Measurements from ENCODE around the gene PRDM16.

PRDM16 gene

DNA sequence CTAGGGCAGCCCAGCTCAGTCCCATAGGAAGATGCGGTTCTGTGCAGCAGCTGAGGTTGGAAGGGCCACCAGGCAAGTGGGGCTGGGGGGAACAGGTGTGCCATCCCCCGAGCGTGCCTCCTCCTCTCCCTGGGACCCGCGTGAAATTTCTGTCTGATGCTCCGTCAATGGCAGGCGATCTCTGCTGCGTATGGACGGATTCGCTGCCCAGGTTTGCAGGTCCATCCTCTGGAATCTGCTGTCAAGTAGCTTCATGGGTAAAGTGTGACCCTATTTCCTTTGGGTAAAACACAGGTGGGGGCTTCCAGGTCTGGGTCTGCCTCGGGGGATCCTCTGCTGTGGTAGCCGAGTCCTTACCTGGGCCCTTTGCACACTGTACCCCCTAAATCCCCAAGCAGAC, 270.9 kb downstream of the PRDM16 start:
- DNase-seq (ENCODE audit: low spot score), result no peak

DNA sequence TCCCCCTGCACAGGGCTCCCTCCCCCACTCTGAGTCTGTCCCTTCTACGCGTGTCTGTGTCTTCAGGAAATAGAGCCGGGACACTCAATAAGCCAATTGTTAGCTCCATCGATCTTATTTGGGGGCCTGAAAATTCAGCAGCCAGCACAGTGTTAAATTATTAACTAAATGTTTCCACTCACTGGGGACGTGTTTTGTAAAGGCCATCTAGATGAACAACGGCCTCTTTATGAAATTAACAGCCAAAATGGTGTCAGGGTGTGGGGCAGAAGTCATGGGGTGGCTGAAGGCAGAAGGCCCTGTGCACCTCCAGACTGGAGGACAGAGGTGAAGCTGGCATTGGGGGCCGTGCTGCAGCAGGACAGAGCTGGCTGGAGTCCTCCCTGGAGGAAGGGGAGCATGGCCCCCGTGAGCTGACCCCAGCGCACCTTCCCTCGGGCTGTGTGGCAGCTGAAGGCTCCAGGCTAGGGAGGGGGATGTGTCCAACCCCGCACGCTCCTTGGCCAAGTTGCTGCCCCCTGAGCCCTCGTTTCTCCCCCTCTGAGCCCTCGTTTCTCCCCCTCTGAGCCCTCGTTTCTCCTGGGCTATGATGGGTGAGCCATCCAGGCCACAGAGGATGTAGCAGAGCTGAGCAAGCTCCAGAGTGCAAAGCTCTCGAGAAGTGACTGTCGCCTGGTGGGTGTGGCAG, 271.7 kb downstream of the PRDM16 start:
- no peak for DNase-seq (ENCODE audit: low spot score)

DNA sequence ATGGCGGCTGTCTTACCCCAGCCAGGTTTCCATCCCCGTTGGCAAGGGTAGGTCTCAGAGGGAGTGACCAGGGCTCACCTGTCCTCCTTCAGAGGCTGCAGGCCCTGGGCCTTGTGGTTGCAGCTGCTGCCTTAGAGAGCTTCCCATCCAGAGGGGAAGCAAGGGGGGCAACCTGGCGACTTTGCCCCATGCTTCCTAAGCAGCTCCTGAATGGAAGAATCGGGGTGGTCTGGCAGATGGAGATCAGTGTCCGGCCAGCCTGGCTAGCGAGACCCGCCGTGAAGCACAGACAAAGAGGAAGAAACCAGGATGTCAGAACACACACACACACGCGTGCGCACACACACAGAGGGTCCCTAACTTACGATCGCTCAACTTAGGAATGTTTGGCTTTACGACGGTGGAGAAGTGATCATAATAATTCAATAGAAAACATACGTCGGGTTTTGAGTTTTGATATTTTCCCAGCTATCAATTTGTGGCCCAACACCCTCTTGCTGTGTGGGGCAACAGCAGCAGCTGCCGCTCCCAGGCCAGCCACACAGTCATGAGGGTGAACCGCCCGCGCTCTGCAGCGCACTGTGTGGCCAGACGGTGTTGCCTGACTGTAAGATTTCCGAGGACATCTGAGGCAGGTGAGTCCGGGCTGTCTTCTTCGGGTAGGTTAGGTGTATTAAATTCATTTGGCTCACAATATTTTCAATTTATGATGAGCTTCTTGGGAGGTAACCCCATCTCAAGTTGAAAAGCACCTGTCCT, 272.4 kb downstream of the PRDM16 start:
- DNase-seq (ENCODE audit: low spot score), result no peak

DNA sequence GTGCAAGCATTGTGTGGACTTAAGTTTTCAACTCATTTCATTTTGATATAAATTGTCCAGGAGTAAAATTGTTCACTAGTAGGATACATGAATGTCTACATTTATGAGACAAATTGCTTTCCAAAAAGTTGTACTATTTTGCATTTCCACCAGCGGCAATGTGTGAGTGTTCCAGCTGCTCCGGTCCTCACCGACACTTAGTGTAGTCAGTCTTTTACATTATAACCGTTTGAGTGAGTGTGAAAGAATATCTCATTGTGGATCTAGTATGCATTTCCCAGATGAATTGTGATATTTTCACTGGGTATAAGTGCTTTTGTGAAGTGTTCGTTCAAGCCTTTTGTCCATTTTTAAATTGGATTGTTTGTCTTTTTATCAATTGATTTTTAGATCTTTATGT, 274.0 kb downstream of the PRDM16 start:
- no peak for DNase-seq (ENCODE audit: low spot score)

DNA sequence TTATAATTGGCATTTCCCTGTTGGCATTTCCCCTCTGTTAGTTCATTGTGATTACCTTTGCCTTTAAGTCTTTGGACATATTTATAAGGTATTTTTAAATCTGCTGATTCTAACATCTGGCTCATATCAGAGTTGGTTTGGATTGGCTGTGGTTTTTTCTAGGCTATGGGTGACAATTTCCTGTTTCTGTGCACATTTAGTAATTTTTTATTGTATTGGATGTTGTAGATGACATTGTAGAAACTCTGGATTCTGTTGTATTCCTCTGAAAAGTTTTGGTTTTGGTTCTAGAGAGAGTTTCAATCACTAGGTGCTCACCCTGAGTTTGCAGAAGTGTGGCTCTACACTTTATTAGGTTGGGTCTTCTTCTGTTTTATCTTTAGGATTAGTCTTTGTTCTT, 275.4 kb downstream of the PRDM16 start:
- DNase-seq (ENCODE audit: low spot score), result no peak

DNA sequence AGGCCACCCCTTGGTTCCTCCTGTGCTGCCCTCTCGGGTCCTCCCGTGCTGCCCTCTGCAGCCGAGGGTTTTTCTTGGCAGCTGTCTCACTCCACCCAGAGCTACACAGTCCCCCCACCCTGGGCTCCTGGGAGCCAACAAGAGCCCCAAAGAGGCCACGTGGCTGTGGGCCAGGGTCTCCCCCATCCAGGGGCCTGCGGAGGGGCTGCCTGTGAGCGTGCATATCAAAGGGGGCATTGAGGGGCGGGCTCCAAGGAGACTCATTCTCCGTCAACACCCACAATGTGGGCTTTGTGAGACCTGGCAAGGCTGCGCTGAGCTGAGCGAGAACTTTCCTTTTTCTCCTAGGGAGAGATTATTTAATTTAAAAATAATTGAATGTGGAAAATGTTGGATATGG, 276.8 kb downstream of the PRDM16 start:
- no peak for DNase-seq (ENCODE audit: low spot score)

DNA sequence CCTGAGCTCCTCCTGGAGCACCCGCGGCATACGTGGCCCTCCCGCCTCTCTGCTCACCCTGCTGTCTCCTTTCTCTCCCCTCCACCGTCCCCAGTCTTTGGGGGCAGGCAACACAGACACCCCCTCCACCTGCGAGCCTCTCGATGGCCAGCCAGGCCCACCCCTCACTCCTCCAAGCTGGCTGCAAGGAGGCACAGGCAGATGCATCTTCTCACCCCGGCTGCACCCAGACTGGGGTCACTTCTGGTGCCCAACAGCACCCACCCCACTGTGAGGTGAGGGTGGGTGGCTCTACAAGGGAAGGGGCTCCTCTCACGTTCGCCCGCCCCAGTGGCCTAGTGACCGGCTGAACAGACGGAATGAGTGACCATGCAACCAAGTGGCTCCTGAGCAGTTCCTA, 277.5 kb downstream of the PRDM16 start:
- no peak for DNase-seq (ENCODE audit: low spot score)

DNA sequence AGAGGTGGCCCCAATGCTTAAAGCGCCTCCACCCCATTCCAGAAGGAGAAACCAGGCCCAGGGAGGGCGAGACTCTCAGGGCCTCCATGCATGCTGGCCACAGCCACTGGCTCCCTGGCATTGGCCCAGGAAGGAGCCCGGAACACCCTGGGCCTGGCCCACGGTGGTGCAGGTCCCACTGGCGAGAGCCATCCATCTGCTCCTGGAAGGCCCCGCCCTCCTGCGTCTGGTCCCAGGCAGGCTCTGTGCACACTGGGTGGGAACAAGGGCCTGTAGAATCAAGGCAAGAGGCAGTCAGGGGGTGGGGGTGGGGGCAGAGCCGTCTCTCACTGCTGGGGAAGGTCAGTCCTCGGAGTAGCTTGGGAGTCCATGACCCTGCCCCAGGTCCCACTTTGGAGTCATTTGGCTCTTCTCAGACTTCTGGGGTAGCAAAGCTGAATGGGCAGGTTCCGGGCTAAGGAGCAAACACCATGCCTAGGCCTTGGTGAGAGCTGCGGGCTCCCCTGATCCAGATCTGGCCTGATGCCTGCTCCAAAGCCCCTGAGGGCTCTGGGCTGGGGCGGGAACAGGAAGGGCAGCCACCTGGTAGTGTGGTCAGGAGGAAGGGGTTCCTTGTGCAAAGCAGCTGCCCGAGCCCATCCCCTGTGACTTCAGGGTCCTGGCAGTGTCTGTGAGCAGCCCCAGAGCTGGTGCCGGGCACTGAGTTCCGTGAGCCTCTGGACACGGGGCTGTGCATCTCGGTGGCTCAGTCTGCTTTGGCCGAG, 278.4 kb downstream of the PRDM16 start:
- no peak for DNase-seq (ENCODE audit: low spot score)

DNA sequence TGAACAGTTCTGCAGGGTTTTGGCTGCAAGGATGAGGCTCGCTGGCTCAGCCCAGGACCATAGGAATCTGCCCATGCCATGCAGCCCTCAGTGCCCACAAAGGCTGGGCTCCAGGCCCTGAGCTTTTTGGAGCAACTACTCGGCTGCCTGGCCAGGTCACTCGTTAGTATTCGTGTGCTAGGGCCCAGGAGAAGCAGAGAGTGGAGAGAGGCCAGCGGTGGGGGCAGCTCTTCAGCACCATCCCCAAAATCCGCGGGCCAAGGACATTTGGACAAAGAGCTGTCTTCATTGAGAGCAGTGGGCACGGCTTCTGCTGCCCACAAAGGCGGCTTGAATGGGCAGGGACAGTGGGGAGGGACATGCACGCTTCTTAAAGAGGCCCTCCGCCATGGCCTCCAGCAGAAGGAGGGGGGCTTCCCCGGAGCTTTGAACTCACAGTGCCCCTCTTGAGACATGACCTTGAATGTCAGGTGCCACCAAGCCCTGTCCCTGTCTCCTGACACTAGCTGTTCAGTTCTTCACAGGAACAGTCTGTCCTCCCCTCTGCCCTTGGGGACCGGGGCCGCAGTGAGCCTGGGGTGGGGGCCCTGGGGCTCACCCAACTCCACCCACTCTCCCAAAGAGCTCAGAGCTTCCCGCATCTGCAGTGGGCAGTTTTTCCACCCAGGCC, 279.3 kb downstream of the PRDM16 start:
- no peak for DNase-seq (ENCODE audit: low spot score)

DNA sequence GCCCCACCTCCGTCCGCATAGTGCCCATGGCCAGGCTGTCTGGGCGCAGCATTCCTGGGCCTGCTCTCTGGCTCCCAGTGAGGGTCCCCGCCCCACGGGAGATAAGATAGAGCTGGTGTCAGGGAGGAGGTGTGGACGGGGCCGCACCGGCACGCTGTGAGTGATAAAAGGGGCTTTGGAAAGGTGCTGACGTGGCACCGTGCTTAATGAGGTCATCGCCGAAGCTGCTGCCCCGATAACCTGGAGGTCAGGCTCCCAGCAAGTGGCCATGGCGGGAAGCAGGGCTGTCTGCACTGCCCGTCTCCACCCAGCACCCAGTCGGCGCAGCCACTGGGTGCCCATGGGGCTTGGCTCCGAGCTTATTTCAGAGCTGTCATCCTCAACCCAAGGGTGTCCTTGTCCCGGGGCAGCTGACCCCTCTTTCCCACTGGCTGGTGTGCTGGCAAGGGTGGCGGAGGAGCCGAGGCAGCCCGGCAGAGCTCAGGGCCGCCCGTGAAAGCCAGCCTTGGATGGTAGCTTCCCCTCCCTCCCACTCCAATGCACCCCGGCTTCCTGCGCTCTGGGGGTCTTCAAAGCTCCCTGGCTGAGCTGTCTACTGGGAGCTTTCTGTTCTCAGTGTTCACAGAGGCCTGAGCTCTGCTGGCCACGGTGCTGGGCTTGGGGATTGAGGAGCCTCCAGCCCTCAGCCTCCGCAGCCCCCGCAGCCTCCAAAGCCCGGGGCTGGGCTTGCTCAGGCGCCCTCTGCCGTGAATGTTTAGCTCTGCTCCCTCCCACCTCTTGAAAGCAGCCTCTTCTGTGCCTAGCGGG, 280.4 kb downstream of the PRDM16 start:
- no peak for DNase-seq (ENCODE audit: low spot score)

DNA sequence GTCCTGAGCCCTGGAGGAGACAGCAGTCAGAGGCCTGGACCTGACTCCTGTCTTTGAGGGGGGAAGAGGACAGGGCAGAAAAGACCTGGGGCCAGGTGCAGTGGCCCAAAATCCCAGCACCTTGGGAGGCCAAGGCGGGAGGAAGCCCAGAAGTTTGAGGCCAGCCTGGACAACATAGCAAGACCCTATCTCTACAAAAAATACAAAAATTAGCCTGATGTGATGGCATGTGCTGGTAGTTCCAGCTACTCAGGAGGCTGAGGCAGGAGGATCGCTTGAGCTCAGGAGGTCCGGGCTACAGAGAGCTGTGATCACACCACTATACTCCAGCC, 280.9 kb downstream of the PRDM16 start:
- DNase-seq (ENCODE audit: low spot score), result no peak

DNA sequence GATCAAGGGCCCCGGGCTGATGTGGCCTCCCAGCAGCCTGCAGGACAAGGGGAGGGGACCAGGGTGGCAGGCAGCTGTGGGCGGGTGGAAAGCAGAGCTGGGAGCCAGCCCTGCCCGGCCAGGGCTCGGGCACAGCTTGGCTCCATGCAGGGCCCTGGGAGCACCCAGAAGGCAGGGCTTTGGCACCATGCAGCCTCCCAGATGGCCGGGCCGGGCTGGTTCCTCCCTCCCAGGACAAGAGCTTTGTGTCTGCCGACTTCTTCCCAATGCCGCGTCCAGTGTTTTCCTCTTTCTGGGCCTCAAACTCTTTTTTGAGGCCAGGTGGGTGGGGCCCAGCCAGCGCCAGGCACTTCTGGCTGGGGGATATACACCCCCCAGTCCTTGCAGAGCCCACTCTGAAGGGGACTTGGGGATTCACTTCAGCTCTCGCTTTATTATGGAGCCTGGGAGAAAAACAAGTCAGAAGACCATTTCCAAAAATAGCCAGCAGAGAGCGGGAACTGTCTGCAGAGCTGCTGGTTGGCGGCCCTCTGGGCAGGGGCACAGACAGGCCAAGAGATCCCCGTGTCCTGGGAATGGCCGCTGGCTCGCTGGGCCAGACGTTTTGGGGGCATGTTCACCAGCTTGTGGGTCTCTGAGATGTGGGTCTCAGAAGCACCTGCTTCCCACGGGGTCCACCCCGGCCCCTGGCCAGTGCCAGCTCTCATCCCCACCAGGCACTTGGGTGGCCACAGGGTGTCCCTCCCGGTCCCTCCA, 281.7 kb downstream of the PRDM16 start:
- no peak for DNase-seq (ENCODE audit: low spot score)

DNA sequence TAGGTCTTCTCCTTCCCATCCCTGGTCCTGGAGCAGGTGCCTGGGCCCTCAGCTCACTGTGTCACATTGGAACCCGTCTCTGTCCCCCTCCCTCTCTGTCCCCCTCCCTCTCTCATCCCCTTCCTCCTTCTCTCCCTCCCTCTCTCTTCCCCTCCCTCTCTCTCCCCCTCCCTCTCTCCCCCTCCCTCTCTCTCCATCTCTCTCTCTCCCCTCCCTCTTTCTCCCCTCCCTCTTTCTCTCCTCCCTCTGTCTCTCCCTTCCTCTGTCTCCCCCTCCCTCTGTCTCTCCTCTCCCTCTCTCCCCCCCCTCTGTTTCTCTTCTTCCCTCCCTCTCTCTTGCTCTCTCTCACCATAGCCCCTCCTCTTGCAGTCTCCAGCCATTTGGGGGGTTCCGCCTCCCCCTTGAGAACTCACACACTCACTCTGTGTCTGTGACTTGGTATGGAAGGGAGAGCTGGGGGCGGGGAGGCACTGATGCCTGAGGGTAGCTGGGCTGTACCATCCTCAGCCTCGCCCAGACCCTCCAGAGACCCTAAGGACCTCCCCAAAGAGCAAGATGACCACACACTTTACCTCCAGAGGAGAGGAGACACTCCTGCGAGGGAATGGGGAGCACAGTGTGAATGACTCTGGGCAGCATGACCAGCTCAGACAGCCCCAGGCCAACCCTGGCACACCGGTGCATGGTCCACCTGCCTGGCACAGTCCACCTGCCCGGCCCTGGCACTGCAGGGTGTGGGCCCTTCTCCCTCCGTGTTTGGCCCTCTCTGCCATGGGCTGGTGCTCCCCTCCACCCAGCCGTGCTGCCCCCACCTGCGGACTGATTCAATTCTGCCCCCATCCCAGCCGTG, 282.7 kb downstream of the PRDM16 start:
- no peak for DNase-seq (ENCODE audit: low spot score)

DNA sequence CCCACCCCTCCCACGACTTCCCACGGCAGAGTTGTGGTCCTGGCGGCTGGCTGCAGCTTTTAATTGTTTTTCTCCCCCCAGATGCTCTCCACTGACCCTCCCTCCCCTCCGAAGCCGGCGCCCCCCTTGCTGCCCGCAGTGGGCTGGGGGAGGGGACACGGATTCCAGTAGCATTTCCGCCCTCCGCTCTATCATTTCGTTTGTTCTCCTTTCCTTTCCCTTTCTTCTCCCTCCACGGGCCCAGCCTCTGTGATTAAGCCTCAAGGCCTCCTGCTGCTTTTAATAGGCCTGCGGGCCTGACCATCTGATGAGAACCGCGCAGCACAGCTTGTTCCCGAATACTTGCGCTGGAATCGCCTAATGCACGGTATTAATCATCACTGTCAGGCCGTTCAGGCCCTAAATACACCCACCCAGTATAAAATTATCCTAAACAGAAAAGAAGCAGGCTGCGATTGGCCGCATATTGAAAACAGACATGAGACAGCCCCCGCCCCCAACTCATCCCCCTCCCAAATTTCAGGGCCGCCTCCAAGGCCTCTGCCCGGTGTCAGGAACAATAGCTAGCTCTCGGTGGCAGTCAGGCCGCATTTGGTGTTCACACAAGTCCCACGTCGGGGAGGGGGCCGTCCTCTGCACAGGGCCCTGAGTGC, 283.4 kb downstream of the PRDM16 start:
- DNase-seq (ENCODE audit: low spot score), result no peak

DNA sequence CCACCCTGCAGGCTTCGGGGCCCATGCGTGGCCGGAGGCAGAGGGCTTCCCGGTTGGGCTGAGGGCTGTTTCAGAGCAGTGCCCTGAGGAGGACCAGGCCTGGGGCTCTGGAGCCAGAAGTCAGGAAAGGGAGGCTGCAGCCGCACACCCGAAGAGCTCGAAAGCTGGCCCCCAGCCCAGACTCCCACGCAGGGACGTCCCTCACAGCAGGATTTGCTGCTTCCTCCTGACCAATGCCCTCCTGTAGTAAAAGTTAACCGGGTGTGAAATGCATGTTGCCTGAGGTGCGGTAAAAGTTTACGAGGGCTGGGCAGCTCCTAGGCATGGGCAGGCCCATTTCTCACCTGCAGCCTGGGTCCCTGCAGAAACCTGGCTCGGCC, 283.9 kb downstream of the PRDM16 start:
- DNase-seq (ENCODE audit: low spot score), result no peak

DNA sequence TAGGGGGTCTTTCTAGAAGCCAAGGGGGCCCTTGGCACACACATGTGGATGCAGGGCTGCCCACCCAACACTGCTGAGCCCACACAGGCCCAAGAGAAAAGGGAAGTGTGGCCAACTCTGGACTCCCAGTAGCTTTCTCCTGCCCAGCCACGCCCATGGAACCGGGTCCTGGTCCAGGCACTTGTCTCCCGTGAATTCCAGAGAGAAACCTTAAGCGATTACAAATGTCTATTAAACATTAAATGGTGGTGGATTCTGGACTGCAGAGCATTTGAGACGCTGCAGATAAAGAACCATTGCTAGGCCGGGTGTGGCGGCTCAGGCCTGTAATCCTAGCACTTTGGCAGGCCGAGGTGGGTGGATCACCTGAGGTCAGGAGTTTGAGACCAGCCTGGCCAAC, 284.9 kb downstream of the PRDM16 start:
- no peak for DNase-seq (ENCODE audit: low spot score)

DNA sequence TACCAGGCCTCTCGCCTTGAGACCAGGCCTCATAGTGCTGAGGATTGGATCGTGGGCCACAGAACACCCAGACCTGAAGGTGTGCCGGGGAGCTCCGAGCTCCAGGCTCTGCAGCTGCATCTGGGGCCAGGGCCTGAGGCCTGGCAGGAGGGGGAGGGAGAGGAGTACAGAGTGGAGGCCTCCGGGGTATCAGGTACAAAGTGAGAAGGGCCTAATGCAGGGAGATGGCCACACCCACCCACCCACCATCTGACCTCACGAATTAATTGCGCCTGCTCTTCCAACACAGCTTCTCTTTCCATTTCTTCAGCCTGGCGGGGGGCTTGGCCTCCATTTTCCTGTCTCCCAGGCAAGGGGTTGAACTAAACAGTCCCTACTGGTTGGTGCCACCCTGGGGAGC, 286.1 kb downstream of the PRDM16 start:
- DNase-seq (ENCODE audit: low spot score), result no peak

DNA sequence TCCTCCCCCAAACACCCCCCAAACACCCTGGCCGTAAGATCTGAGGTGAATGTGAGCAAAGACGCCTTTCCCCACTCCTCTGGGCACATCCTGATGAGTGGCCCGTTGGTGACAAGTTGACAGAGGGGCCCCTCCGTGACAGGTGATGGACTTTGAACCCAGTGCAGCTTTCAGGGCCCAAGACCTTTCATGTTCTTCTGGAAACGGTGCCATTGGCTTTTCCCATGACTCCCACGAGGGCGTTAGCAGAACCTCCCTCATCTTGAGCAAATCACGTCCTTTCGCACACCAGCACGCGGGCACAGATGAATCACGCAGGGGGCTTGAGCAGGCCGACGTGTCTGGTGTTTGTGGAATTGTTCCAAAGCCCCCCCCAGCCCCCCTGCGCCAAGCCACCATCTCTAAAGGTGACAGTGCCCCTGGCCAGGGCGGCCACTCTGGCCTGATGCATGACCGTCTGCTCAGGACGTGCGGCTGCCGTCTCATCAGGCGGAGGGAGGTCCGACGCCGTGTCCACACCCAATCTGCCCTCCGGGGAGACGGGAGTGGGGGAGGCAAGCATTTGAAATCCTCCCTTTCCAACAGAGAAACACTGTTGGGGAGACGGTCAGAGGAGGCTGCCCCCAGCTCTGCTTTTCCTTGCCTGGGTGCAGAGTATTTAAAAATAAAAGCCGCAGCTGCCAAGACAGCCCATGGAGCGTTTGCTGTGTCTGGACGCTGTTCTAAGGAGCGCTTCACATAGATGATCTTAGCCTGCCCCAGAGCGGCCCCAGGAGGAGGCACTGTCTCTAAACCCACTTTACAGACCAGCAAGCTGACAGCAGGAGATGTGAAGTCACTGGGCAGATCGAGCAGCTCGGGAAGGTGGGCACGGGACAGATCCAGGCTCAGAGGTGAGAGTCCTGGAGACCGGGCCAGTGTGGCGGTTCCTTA, 287.2 kb downstream of the PRDM16 start:
- no peak for DNase-seq (ENCODE audit: low spot score)
